B cell (primary cell): ENCODE results near the gene NIPA2. TPM values are rescaled to one million over a fixed set of nuclear protein-coding genes. Genes with fewer than 3 reads are reported as not detected.

Source experiments
- ATAC-seq: fragments of 200-7000 bp; cut with Tn5 transposase; one replicate; pipeline ENCODE4 v1.10.0; 2021; ENCODE audit warnings: low read depth, mild to moderate bottlenecking, moderate number of reproducible peaks, moderate library complexity
- CTCF ChIA-PET: fragments of 350-600 bp; sonication (Branson Sonifier 250); formaldehyde crosslinking; loops from one replicate; lab custom pipeline; 2021; ENCODE audit warnings: antibody characterized with exemption, inconsistent platforms; lab: Charles Lee
- POLR2A ChIA-PET: fragments of 350-600 bp; sonication (Branson Sonifier 250); formaldehyde crosslinking; loops from one replicate; lab custom pipeline; 2021; ENCODE audit warnings: antibody characterized with exemption; lab: Charles Lee
- DNase-seq: peaks from one replicate; pipeline ENCODE4 v3.0.0; 2013
- H2AFZ ChIP-seq: 2 replicates; pipeline ENCODE4 v1.6.1; 2012; ENCODE audit warnings: mild to moderate bottlenecking, low read depth, low read length; ENCODE audit not compliant: insufficient read depth, poor library complexity, severe bottlenecking
- H3K27ac ChIP-seq, 2 donors: 1 replicate in 1 of 2; 2 replicates in 1 of 2; pipeline ENCODE4 v1.5.1; 2012 to 2013; ENCODE audit warnings: low read length in 2 of 2, mild to moderate bottlenecking in 2 of 2, moderate library complexity in 1 of 2
- H3K27me3 ChIP-seq, 4 experiments: fragments of 200-600 bp in 1 of 4; sonication (generic) in 1 of 4; replicated peaks in 1 of 4; 1 replicate in 2 of 4; 2 replicates in 2 of 4; pipeline versions ENCODE4 v1.6.1 to v1.7.0; 2013 to 2016; ENCODE audit warnings: low read length in 3 of 4, mild to moderate bottlenecking in 2 of 4, mixed read lengths in 1 of 4, moderate library complexity in 1 of 4; ENCODE audit not compliant: insufficient read depth in 4 of 4, control insufficient read depth in 3 of 4; ENCODE audit errors: control extremely low read depth in 1 of 4
- H3K36me3 ChIP-seq, 2 experiments: replicated peaks in 1 of 2; 1 replicate in 1 of 2; 2 replicates in 1 of 2; pipeline versions ENCODE4 v1.6.1 to v1.7.1; 2013; ENCODE audit warnings: low read length in 1 of 2; ENCODE audit not compliant: insufficient read depth in 2 of 2, control insufficient read depth in 1 of 2; ENCODE audit errors: control extremely low read depth in 1 of 2, extremely low read depth in 1 of 2
- H3K4me1 ChIP-seq, 2 donors: fragments of 200-600 bp in 1 of 2; sonication (generic) in 1 of 2; 1 replicate in 1 of 2; 2 replicates in 1 of 2; pipeline versions ENCODE4 v1.5.1 to v1.6.1; 2013 to 2017; ENCODE audit warnings: low read length in 2 of 2; ENCODE audit not compliant: control insufficient read depth in 2 of 2, insufficient read depth in 2 of 2
- H3K4me2 ChIP-seq: replicated peaks from 2 replicates; pipeline ENCODE3; 2012; ENCODE audit warnings: mild to moderate bottlenecking, low read depth, low read length; ENCODE audit not compliant: poor library complexity, severe bottlenecking
- H3K4me3 ChIP-seq, 5 experiments: fragments of 200-600 bp in 1 of 5; sonication (generic) in 1 of 5; 1 replicate in 3 of 5; 2 replicates in 2 of 5; pipeline versions ENCODE4 v1.5.1 to v1.7.0; 2011 to 2016; ENCODE audit warnings: low read length in 4 of 5, mild to moderate bottlenecking in 4 of 5, low read depth in 2 of 5, control low read depth in 1 of 5, moderate library complexity in 1 of 5; ENCODE audit not compliant: insufficient read depth in 1 of 5; ENCODE audit errors: control extremely low read depth in 1 of 5, extremely low read depth in 1 of 5
- H3K79me2 ChIP-seq: fragments of 200-600 bp; sonication (generic); one replicate; pipeline ENCODE4 v1.6.0; 2016; ENCODE audit warnings: low read length; ENCODE audit not compliant: control insufficient read depth, insufficient read depth
- H3K9ac ChIP-seq: fragments of 200-600 bp; sonication (generic); 2 replicates; pipeline ENCODE4 v1.6.1; 2017; ENCODE audit warnings: mild to moderate bottlenecking, low read length, moderate library complexity
- H3K9me3 ChIP-seq, 3 donors: one replicate each; pipeline versions ENCODE4 v1.6.1 to v1.7.1; 2013; ENCODE audit warnings: low read length in 2 of 3; ENCODE audit not compliant: control insufficient read depth in 2 of 3, insufficient read depth in 1 of 3; ENCODE audit errors: control extremely low read depth in 1 of 3
- H4K20me1 ChIP-seq: 2 replicates; pipeline ENCODE4 v1.6.0; 2012; ENCODE audit warnings: mild to moderate bottlenecking, low read length; ENCODE audit not compliant: insufficient read depth, control insufficient read depth, poor library complexity, severe bottlenecking
- H3K27ac Mint-ChIP-seq: one replicate; pipeline ENCODE4 v1.8.0; 2021; ENCODE audit warnings: mixed read lengths
- H3K27me3 Mint-ChIP-seq: one replicate; pipeline ENCODE4 v1.8.0; 2021; ENCODE audit warnings: mixed read lengths
- H3K4me1 Mint-ChIP-seq: one replicate; pipeline ENCODE4 v1.8.0; 2021; ENCODE audit warnings: mixed read lengths
- H3K4me3 Mint-ChIP-seq: one replicate; pipeline ENCODE4 v1.8.0; 2021; ENCODE audit warnings: mixed read lengths
- H3K9me3 Mint-ChIP-seq: one replicate; pipeline ENCODE4 v1.8.0; 2022; ENCODE audit warnings: mixed read lengths; ENCODE audit not compliant: insufficient read depth
- EZH2 ChIP-seq: IDR thresholded peaks from 2 replicates; pipeline ENCODE4 v1.6.1; 2012; ENCODE audit warnings: borderline replicate concordance, low read depth, mild to moderate bottlenecking, moderate library complexity, low read length; ENCODE audit not compliant: insufficient read depth, poor library complexity, severe bottlenecking
- WGBS: methylation state at CpG from one replicate; pipeline ENCODE4 v1.1.5; 2013; ENCODE audit warnings: missing lambda C conversion rate; ENCODE audit not compliant: insufficient coverage; 5-methylcytosine and 5-hydroxymethylcytosine counted together
- intact Hi-C: fragments of 100-400 bp; cut with micrococcal nuclease; formaldehyde crosslinking; loops from one replicate; pipeline ENCODE4 v1.10.0; 2022
- polyA plus RNA-seq: library from polyadenylated mRNA; depleted of rRNA; stranded (reverse); fragments of >200 nt; gene quantifications from 2 replicates; pipeline ENCODE4 v1.2.3, GENCODE V29; 2012
- total RNA-seq, 2 donors: library from RNA; stranded (reverse); fragments of 120-200 nt in 1 of 2; gene quantifications; 1 replicate in 1 of 2; 2 replicates in 1 of 2; pipeline versions ENCODE4 v1.2.3 to v1.2.4, GENCODE V29; 2013 to 2022
- TF ChIP-seq, protein P1 (sequence below): fragments of 200-600 bp; IDR thresholded peaks from one replicate; pipeline ENCODE4 v1.8.0; 2022; ENCODE audit warnings: antibody characterized with exemption, mild to moderate bottlenecking

NIPA2 gene
- total and polyA plus RNA-seq, 2 donors (not counting 1 experiment from before 2014, with no cell fraction given) = 47.1 to 65.3 TPM

GRCh38 chr15:22911306-22911705 lies 72.8 kb downstream of the NIPA2 start:
- no peaks in the 10 kb centered on the region for H4K20me1 ChIP-seq
- H3K4me2 ChIP-seq = no peak overlapping the region
- no peak overlapping the region for H3K4me3 ChIP-seq
- WGBS = 90% methylated on average over 5 of the region's 8 CpGs
- no peaks in the 10 kb centered on the region for H3K36me3 ChIP-seq
- no peaks in the 10 kb centered on the region for H3K4me1 ChIP-seq
- no peak overlapping the region for H3K9ac ChIP-seq
- no peaks in the 10 kb centered on the region for H3K79me2 ChIP-seq
- no peak overlapping the region for H3K27ac ChIP-seq
- no peak overlapping the region for H3K27ac Mint-ChIP-seq
- H3K27me3 ChIP-seq = no peaks in the 10 kb centered on the region
- ChIA-PET POLR2A (no interaction called here), CTCF (no interaction called here)
- H3K9me3 ChIP-seq = no peaks in the 10 kb centered on the region
- TF ChIP-seq, protein P1, sequence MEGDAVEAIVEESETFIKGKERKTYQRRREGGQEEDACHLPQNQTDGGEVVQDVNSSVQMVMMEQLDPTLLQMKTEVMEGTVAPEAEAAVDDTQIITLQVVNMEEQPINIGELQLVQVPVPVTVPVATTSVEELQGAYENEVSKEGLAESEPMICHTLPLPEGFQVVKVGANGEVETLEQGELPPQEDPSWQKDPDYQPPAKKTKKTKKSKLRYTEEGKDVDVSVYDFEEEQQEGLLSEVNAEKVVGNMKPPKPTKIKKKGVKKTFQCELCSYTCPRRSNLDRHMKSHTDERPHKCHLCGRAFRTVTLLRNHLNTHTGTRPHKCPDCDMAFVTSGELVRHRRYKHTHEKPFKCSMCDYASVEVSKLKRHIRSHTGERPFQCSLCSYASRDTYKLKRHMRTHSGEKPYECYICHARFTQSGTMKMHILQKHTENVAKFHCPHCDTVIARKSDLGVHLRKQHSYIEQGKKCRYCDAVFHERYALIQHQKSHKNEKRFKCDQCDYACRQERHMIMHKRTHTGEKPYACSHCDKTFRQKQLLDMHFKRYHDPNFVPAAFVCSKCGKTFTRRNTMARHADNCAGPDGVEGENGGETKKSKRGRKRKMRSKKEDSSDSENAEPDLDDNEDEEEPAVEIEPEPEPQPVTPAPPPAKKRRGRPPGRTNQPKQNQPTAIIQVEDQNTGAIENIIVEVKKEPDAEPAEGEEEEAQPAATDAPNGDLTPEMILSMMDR = no peak
- no peak for TF ChIP-seq EZH2
- DNase-seq (no peak), ATAC-seq (no peak)
- intact Hi-C loops = no loop called here
- H3K27me3 Mint-ChIP-seq = no peaks in the 10 kb centered on the region
- no peaks in the 10 kb centered on the region for H3K4me1 Mint-ChIP-seq
- no peaks in the 10 kb centered on the region for H3K9me3 Mint-ChIP-seq
- no peak overlapping the region for H2AFZ ChIP-seq
- H3K4me3 Mint-ChIP-seq = no peak overlapping the region

DNA sequence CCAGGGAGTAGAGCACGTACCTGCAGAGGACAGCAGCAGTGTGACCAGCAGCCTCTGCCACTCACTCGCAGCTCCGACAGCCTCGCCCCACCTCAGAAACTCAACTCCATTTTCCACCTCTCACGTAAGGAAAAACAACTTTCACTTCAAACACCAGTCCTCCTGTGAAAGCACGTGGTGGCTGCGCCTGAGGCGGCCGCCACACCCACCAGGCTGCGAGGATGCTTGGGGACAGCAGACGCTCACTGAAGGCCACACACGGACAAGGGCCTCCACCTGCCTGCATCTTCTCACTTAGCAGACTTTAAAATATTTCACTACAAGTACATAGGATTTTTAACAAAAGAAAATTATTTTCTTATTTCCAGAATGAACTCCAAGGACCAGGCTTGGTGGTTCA lies 73.8 kb downstream of the NIPA2 start:
- Histone ChIP-seq H3K79me2 (no peaks in the 10 kb centered on the region), H2AFZ (no peak overlapping the region), H3K9ac (no peak overlapping the region), H3K36me3 (no peaks in the 10 kb centered on the region), H3K4me2 (no peak overlapping the region), H3K4me1 (no peaks in the 10 kb centered on the region), H4K20me1 (no peaks in the 10 kb centered on the region), H3K4me3 (no peak overlapping the region), H3K27ac (no peak overlapping the region), H3K27me3 (no peaks in the 10 kb centered on the region), H3K9me3 (no peaks in the 10 kb centered on the region)
- no peak for TF ChIP-seq EZH2
- TF ChIP-seq, protein P1 = no peak
- Mint-ChIP-seq H3K27ac (no peak overlapping the region), H3K27me3 (no peaks in the 10 kb centered on the region), H3K9me3 (no peaks in the 10 kb centered on the region), H3K4me1 (no peaks in the 10 kb centered on the region), H3K4me3 (no peak overlapping the region)
- intact Hi-C loops = no loop called here
- 98% methylated on average over 9 of the region's 12 CpGs for WGBS
- CTCF ChIA-PET = no interaction called here
- DNase-seq = no peak
- ATAC-seq = no peak
- POLR2A ChIA-PET = no interaction called here
